GM18909 (cell line): ENCODE measurements around the gene ZNF556.
A peak's percentile ranks its signal among the peaks of the same experiment; 100 is the strongest.
"Not testable (repeated sequence)": the region's sequence is repeated elsewhere in the genome, so short reads cannot be mapped to it uniquely, and the experiment has no call there.

Source experiments
- ATAC-seq: cut with Tn5 transposase; IDR thresholded peaks from one replicate; pipeline ENCODE4 v1.9.1; 2021; ENCODE audit warnings: mild to moderate bottlenecking; ENCODE audit not compliant: unreplicated experiment, poor library complexity

Gene ZNF556

DNA sequence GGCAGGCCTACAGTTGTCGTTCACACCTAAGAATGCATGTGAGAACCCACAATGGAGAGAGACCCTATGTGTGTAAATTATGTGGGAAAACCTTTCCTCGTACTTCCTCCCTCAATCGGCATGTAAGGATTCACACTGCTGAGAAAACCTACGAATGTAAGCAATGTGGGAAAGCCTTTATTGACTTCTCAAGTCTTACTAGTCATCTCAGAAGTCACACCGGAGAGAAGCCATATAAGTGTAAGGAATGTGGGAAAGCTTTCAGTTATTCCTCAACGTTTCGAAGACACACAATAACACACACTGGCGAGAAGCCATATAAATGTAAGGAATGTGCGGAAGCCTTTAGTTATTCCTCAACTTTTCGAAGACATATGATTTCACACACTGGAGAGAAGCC, 14.5 kb upstream of the ZNF556 start:
- ATAC-seq, result no peak

DNA sequence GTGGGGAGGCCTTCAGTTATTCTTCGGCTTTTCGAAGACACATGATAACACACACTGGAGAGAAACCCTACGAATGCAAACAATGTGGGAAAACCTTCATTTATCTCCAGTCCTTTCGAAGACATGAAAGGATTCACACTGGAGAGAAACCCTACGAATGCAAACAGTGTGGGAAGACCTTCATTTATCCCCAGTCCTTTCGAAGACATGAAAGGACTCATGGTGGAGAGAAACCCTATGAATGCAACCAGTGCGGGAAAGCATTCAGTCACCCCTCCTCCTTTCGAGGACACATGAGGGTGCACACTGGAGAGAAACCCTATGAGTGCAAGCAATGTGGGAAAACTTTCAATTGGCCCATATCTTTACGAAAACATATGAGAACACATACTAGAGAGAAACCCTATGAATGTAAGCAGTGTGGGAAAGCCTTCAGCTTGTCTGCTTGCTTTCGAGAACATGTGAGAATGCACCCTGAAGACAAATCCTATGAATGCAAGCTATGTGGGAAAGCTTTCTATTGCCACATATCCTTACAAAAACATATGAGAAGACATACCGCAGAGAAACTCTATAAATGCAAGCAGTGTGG, 14.0 kb upstream of the ZNF556 start:
- no peak for ATAC-seq

DNA sequence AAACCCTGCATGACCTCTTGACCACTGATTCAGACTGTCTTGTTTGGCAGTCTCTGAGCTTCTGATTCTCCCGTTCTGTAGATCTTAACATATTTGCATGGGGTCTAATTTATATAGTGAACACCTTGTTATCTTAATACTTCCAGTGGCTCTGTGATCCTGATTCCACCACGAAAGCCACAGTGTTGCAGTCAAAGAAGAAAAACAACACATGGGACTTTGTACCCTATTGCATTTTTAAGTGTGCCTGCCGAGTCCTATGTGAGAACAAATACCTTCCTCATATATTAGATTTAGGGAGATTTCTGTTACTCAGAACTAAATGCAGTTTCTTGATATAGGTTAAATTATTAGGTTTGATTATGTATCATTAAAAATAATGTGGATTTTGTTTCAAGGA, 12.3 kb upstream of the ZNF556 start:
- no peak for ATAC-seq

DNA sequence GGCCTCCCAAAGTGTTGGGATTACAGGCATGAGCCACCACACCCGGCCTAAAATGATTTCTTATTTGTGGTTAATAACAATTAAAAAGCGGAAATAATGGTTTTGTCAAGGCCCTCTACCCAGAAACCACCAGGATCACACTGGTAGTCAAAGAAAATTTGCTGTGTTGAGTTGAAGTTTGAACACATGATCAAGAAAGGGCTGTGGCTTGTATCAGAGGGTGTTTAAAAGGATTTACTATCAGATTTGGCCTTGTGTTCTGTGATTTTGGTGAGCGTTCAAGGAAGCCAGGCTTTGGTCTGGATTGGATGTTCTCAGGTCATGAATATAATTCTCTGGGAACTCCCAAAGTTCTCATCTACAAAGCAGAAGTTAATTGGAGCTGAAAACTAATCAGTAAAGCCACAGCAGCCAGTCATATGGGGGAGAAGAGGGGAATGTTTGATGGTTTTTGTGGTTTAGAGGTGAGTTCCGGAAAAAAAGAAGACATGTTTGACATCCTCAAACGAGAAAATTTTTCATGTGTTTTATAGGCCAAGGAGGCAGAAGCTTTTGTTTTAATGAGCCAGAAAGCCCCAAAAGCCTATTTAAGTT, 10.6 kb upstream of the ZNF556 start:
- no peak for ATAC-seq

DNA sequence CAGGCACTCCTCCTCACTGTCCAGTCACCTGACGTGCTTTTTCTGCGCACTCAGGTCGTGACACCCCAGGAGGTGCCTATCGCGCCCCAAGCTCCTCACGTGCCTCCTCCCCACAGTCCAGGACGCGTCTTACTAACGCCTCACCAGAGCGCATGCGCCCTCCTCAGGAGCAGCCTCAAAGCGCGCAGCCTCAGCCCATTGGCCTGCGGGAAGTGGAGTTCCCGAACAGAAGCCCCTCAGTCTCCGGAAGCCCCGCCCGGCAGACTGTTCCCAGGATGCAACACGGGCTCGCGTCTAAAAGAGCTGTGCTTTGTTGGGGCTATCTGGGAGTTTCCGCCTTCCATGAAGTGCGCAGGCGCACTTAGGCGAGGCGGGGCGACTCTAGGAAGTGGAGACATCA, 8.3 kb upstream of the ZNF556 start:
- no peak for ATAC-seq

DNA sequence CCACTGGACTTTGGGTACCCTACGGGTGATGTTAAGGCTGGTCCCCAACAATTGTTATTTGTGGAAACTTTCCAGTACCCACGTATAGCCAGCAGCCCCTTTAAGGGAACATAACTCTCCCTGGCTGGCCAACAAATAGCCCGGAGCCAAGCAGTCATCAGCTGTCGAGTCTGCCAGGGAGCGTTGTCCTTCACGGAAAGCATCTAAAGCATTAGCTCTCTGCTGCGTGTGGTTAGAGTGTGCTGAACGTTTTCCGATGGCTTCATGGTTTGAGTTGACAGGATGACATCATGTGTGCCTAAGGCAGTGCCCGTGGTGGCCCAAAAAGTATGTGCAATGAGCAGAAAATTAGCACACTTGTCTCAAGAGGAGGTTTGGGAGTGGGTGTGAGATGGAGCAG, 3.3 kb upstream of the ZNF556 start:
- ATAC-seq, result no peak

DNA sequence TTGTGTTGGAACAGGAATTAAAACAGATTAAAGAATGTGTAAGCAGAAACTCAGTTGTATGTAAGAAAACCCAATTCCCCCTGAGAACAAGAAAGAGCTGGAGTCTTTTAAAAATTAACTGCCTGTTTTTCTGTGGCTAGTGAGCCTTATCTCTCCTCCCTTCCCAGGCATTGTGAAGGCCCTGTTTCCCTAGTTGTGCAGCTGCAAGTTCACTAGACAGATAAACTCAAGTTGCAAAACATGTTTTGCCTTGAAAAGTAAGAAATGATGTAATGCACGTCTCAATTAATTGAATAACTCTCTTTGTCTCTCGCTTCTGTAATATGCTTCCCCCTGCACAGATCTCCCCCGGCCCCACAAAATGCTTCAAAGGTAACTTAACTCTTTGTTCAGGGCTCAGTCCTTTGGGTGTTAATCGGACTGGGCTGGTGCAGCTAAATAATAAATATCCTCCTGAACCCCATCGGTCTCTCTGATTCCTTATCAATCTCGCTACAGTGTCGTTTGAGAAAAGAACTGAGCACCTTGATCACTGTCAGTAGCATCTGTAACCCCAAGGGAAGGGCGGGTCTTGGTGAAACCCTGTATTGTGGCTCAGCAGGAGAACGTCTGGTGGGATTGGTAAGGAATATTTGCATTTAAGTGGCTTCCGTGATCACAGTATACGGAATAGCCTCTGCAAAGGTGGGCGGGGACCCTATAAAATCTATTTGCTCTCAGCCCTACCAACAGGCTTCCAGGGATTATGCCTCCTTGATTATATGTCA, 1.6 kb upstream of the ZNF556 start:
- ATAC-seq, result no peak

DNA sequence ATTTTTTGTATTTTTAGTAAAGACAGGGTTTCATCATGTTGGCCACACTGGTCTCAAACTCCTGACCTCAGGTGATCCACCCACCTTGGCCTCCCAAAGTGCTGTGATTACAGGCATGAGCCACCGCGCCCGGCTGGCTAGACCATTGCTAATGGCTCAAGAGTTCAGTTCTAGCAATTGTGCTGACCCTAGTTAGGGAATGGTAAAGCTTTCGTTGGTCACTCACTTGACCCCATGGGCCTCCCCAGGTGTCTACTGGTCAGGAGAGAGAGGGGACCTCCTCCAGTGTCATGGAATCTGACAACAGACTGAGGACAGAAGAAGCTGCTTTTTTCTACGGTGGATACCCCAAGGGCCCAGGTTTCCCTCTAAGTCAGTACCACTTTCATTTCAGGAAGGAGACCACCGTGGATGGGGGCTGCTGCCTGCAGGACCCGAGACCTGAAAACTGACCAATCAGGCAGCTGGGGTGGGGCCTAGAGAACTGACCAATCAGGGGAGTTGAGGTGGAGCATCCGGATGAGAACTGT, 575 bp upstream of the ZNF556 start:
- ATAC-seq, result no peak

DNA sequence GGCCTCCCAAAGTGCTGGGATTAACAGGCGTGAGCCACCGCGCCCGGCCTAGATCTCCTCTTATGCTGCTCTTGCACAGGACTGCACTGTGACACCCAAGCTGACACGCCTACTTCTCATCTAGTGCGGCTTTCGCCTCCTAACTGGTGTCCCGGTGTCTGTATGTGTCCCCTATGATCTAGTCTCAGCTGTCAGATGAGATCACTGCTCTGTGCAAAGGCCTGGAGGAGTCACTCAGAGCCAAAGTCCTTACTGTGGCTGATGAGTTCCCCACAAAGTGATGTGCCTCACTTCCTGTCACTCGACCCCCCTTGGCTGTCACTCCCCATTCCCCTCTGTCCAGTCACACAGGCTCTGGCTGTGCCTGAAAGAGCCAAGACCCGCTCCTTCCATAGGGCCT, 2.5 kb downstream of the ZNF556 start:
- ATAC-seq, result no peak

DNA sequence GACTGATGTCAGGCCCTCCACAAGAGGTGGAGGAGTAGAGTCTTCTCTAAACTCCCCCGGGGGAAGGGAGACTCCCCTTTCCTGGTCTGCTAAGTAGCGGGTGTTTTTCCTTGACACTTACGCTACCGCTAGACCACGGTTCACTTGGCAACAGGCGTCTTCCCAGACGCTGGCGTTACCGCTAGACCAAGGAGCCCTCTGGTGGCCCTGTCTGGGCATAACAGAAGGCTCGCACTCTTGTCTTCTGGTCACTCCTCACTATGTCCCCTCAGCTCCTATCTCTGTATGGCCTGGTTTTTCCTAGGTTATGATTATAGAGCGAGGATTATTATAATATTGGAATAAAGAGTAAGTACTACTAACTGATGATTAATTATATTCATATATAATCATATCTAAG, 5.0 kb downstream of the ZNF556 start:
- ATAC-seq, result not testable (repeated sequence)

DNA sequence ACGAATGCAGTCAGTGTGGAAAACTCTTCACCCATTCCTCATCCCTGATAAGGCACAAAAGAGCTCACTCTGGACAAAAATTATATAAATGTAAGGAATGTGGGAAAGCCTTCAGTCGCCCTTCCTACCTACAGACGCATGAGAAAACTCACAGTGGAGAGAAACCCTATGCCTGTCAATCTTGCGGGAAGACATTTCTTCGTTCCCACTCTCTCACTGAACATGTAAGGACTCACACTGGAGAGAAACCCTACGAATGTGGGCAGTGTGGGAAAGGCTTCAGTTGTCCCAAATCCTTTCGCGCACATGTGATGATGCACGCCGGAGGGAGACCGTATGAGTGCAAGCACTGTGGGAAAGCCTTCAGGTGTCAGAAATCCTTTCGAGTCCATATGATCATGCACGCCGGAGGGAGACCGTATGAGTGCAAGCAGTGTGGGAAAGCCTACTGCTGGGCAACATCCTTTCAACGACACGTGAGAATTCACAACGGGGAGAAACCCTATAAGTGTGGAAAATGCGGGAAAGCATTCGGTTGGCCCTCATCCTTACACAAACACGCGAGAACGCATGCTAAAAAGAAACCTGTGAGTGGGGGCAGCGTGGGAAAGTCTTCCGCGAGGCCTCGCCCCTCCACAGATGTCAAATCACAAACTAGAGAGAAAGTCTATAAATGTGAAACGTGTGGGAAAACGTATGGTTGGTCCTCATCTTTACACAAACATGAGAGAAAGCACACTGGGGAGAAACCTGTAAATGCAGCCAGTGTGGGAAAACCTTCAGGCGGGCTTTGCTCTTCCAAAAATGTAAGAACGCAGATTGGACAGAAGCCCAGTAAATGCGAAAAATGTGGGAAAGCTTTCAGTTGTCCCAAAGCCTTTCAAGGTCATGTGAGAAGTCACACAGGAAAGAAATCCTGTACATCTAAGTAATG, 10.5 kb downstream of the ZNF556 start:
- no peak for ATAC-seq

DNA sequence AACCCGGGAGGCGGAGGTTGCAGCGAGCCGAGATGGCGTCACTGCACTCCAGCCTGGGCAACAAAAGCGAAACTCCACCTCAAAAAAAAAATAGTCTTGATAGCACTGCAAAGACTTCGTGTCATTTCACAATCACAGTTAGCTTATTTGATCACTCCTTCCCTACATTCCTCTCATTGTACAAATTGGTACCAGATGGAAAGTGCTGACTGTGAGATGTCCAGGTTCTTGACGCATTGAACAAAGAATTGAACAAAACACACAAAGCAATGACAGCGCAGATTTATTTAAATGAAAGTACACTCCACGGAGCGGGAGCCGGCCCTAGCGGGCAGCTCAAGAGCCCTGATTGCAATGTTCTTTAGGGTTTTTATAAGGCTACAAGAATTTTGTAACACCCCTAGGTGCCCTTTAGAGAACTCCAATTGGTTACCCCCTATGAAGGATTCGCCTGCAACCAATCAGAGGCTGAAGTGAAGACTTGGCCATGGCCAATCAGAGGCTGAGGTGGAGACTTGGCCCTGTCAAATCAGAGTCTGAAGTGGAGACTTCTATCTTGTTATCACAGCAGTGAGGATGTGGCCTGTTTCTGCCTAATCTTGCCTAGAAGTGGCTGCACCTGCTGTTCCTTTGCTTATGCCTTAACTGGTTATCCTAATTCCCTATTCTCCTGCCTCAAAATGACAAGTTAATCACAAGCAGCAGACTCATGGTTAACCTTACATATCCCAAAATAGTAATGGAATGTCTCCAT, 16.7 kb downstream of the ZNF556 start:
- no peak for ATAC-seq

DNA sequence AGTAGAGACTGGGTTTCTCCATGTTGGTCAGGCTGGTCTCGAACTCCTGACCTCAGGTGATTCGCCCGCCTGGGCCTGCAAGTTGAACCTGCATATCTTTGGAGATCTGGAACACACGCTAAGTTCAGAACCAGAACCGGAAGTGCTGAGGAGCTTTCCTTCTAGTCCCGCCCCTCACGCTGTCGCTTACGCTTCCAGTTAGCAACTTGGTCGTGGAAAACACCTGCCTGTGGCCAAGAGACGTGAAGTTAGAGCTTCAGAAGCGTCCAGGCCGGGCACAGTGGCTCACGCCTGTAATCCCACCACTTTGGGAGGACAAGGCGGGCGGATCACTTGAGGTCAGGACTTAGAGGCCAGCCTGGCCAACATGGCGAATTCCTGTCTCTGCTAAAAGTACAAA, 18.6 kb downstream of the ZNF556 start:
- no peak for ATAC-seq

DNA sequence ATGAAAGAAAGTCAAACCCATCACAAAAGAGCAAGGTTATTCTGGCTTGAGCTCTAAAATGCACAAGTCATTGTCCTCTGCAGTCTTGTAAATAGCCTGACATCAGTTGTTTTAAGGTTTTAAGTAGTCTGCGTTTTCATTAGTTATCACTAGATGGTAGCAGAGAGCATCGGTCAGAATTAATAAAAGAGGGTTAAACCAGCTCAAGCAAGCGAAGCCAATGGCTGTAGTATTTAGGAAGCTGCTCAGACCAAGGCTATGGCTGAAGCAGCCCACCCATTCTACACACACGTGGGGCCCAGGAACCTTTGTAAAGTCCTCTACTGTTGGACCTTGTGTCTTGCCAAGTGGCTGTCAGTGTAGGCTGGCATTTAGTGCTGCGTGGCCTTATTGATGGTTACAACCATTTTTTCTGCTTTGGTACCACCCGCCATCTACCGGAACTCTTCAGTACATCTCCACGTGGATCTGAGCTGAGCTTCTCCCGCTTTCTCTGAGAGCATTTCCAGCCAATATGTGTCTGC, 20.3 kb downstream of the ZNF556 start:
- no peak for ATAC-seq

DNA sequence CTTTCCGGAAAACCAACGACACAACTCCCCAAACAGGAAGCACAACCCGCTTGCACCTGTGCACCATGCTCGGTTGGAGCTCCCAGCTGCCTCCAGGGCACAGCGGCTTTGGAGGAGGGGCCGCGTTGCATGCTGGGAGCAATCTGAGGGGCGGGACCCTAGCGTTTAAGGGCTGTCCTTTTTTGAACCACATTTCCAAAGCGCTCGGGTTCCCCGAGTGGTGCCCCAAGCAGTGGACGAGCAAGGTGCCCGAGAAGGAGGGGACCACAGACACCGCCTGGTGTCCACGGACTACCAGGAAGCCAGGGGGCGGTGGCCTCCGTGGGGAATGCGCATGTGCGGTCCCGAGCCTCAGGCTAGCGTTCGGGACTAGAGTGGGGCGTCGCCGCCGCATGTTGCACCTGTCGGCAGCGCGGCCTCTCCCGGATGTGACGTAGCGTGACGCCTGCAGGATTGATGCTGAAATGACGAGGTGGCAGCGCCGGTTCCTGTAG, 21.6 kb downstream of the ZNF556 start:
- ATAC-seq, result no peak

DNA sequence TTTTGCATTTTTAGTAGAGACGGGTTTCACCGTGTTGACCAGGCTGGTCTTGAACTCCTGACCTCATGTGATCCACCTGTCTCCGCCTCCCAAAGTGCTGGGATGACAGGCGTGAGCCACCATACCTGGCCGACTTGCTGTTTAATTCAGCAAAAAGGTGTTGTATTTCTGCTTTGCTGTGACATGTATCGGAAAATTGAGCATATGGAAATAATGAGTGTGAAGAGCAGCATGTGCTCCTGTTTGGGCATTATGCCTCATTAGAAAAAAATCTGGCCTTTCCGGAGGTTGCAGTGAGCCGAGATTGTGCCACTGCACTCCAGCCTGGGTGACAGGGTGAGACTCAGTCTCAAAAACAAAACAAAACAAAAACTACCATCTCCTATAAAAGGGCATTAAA, 23.4 kb downstream of the ZNF556 start:
- not testable (repeated sequence) for ATAC-seq

DNA sequence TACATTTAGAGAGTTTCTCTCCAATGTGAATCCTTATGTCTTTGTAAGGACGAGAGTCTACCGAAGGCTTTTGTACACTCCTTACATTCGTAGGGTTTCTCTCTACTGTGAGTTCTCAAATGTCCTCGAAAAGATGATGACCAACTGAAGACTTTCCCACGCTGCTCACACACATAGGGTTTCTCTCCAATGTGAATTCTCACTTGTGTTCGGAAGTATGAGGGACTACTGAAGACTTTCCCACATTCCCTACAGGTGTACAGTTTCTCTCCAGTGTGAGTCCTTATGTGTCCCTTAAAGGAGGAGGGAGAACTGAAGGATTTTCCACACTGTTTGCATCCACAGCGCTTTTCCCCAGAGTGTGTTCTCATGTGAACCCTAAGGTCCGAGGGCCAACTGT, 29.6 kb downstream of the ZNF556 start:
- no peak for ATAC-seq

DNA sequence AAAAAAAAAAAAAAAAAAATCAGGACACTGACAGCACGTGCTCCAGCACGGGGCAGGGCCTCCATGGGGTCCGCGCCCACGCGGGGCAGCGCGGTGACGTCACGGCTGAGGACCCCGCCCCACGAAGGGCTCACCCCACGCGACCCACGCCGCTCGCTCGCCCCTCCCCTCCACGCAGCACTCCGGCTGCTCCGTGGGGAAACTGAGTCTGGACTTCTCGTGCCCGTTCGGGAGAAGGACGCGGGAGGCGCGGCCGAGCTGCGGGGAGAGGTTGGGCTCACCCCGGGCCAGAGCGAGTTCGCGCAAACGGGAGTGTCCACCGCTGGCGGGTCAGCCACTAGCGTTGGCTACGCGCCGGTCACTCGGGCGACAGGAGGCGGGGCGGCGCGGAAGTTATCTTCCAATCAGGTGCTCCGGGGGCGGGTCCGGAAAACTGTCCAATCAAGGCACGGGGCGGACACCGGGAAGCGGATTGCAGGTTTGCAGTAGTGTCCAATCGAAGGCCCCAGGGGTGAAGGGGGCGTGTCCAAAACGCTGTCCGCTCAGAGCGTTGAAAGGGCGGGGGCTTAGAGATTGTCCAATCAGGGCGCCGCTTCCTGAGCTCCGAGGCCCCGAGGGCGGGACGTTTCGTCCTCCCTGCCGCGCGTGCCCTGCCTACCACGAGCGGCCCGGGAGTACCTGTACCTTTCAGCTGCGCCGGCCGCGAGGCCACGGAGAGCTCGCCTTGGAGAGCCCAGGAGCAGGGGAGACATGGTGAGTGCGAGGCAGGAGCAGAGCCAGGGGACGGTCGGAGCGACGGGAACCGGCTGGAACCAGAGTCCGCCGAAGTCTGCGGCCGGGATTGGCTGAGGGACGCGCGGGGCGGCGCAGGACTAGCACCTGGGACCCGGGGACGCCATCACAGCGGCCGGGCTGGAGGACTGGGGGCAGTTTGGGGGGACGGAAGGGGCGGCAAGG, 33.4 kb downstream of the ZNF556 start, which contains the start of gene ZNF57:
TSS of gene ZNF57 (plus strand) at position 633 of the 957 bp plus-strand sequence. CDS start at position 751, 118 bp downstream.
- ATAC-seq, result peak; percentile 94
